Tibial nerve (tissue), 3 donors: Measurements from ENCODE around the gene NPIPB4.
A peak's percentile ranks its signal among the peaks of the same experiment; 100 is the strongest.
"Not testable (repeated sequence)": the region's sequence is repeated elsewhere in the genome, so short reads cannot be mapped to it uniquely, and the experiment has no call there.

Source experiments
- CTCF ChIP-seq, 5 experiments: fragments of 200-600 bp in 3 of 5; fragments of 450-650 bp in 2 of 5; sonication (generic) in 3 of 5; IDR thresholded peaks; one replicate each; pipeline ENCODE4 v1.5.1; 2016 to 2019; ENCODE audit warnings: antibody characterized with exemption in 5 of 5, mild to moderate bottlenecking in 3 of 5, moderate library complexity in 2 of 5
- POLR2A ChIP-seq, 2 donors: fragments of 450-650 bp; IDR thresholded peaks; one replicate each; pipeline ENCODE4 v1.6.1; 2017; ENCODE audit warnings: antibody characterized with exemption in 2 of 2, mild to moderate bottlenecking in 2 of 2, moderate library complexity in 2 of 2

DNA sequence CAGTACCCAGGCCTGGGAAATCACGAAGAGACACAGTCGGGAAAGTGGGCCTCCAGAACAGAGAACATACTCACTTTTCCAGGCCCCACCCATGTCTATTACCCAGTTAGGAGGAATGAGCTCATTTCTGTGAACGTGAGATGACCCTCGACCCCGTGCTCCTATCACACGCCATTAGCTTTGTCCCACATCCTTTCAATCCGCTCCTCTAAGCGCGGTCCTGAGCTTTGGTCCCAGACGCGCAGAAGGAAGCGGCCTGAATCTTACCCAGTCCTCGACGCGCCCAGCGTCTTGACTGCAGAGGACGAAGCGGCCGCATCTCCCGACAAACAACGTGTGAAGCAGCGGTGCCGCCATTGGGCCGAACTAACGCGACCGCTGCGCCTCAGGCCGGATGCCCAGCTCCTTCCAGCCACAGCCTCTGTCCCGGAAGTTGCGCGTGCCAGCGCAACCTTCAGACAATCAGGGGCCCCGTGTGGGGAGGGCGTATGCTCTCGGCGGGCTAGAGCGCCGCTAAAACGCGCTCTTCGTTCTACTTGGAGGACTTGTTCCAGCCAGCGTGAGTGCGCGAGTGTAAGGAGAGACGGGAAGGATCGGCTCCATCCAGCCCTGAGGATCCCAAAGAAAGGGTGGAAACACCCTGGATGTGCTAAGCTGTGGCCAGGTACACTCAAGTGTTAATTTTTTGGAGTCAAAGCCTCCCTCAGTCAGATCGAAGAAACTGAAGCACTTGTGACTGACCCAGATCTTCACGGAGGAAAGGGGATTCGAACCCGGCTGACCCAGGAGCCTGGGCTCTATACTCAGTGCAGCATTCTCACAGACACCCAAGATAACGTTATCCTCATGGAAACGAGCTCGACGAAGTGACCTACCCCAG lies 37.3 kb downstream of the NPIPB4 start:
- not testable (repeated sequence) for TF ChIP-seq CTCF (IDR thresholded peaks at IDR 0.05)
- peak in 1 of 2 donors; percentile 51 for TF ChIP-seq POLR2A (IDR thresholded peaks at IDR 0.05)
